HG02885 (cell line): Measurements from ENCODE around the gene CIROP.
A peak's percentile ranks its signal among the peaks of the same experiment; 100 is the strongest.

Experiments
- ATAC-seq: cut with Tn5 transposase; IDR thresholded peaks from one replicate; pipeline ENCODE4 v1.9.1; 2021; ENCODE audit warnings: mild to moderate bottlenecking; ENCODE audit not compliant: unreplicated experiment, poor library complexity

CIROP gene

DNA sequence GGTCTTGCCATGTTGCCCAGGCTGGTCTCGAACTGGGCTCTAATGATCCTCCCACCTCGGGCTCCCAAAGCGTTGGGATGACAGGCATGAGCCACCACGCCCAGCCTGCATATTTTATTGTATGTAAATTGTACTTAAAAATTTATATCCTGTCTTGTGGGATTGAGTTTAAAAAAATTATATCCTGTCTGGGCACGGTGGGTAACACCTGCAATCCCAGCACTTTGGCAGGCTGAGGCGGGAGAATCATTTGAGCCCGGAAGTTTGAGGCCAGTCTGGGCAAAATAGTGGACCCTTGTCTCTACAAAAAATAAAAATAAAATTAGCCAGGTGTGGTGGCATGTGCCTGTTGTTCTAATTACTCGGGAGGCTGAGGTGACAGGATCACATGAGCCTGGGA, 28.2 kb upstream of the CIROP start:
- no peak for ATAC-seq

DNA sequence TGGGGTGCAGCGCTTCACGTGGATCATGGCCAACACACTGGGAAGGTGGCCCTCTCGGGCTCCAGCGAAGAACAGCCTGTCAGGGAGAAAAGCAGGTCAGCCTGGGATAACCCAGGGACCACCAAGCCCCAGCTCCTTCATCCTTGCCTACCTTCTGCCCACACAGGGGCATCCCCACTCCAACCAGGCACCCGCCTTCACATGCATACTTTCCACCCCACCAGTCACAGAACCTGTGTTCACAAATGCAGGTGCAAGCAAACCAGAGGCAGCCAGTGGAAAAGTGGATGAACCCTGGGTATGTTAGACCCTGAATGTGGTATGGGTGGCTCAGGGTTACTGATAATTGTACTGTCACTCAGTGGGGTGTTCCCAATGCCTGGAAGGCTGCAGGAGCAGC, 26.7 kb upstream of the CIROP start:
- ATAC-seq = no peak

DNA sequence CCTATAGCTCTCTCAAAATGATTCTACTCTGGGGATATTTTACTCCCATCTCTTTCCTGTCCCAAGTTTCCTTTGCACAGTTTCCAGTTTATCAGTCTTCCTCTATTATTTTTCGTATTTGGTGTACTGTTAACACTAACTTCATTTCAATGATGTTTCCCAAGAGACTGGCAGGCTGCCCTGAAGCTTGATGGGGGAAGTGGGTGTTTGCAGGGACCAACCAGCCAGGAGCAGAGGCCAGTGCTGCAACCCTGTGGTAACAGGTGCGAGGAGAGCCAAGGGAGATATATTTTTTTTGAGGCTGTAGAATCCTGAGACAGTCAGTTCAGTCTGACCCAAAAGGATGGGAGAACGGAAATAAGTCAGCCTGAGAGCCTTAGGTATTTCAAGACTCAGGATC, 26.1 kb upstream of the CIROP start:
- no peak for ATAC-seq

DNA sequence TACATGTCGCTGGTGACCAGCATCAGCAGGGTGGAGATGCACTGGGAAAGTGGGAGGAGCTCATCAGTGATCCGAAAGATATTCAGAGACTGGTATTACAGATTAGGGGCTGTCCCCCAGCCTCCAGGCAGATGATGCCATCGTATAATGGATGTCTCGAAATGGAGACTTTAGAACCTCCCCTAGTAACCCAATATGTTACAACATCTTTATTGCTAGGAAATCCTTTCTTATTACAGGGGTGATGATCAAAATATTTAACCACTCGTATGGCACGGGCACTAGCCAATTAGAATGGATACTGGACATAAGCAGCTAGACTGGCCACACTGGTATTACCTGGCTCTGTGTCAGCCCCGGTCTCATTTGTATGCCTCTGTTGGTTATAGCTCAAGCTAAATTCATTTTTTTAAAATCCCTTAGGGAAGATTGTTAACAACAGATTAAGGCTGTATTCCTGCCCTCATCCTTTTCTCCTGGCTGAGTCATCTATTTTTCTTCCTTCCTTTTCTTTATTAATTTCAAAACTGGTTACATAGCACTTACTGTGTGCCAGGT, 25.0 kb upstream of the CIROP start:
- ATAC-seq = no peak

DNA sequence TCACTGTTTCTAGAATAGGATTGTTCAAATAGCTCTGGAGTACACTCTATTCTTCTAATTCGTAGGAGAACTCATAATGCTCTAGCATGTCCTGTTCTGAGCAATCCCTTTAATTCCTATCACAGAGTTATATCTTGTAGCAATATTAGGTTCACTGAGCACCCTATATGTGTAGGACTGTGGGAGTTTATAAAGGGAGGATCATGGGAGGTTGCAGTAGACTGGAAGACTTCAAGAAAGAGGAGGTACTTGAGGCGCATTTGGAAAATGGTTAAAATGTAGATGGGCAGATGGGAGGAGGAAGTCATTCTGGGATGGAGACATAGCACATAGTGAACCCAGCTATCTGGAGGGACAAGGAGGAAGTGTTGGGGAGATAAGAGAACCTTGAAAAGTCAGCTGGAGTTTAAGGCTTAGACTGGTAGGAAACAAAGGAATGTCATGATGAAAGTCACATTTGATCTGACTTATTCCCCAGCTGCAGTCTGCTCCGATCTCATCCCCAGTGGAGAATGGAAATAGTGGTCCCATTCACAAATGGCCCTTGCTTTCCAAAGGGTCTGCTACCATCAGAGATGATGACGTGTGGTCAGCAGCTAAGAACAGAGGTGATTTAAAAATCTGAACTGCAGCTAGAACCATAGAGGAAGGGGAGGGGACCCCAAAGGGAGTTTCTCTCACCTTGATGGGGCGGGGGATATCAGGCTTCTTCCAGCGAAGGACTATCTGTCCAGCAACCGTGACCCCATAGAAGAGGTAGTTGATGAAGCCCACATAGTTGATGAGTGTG, 24.4 kb upstream of the CIROP start:
- no peak for ATAC-seq

DNA sequence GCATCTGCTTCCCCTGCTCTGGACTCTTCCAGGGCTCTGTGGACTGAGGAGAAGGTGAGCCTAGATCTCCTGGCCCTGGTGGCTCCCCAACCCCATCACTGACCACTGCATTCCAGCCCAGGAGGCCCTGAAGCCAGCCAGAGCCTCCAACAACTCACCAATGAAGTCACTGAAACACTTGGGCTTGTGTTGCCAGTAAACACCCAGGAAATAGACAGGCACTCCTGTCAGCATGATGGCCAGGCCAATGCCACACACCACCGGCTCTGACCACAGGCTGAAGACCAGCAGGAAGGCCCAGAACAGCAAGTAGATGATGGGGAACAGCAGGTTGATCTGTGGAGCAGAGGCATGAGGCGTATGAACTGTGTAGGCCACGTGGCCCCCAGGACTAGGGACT, 23.1 kb upstream of the CIROP start:
- no peak for ATAC-seq

DNA sequence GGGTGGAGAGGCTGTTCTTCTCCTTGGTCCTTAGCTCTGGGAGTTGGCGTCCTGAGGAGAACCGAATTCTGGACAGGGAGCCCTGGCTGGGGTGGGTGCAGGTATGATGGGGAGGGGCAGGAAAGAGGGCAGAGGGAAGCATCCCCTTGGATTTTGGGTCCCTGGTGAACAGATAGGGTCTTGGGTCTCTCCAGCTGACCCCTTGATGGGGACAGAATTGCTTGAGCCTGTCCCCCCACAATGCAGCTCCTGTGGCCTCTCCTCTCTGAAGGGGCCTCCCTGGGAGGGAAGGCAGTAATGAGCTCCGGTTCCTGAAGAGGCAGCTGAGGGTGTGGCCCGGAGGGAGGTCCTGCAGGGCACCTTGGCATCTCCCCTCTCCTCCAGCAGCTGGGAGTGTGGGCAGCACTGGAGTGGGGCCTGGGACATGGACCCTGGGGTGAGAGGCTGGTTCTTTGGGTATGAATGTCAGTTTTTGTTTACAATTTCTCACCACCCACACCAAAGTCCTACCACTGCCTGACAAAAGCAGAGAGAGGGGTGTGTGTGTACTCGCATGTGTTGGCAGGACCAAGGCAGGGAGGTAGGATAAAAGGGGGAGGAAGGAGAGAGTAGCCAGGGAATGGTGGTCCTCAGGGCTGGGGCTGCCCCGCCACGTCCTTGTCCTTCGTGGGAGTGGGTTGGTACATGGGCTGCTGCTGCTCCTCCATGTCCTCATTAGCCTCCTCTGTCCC, 21.9 kb upstream of the CIROP start:
- no peak for ATAC-seq

DNA sequence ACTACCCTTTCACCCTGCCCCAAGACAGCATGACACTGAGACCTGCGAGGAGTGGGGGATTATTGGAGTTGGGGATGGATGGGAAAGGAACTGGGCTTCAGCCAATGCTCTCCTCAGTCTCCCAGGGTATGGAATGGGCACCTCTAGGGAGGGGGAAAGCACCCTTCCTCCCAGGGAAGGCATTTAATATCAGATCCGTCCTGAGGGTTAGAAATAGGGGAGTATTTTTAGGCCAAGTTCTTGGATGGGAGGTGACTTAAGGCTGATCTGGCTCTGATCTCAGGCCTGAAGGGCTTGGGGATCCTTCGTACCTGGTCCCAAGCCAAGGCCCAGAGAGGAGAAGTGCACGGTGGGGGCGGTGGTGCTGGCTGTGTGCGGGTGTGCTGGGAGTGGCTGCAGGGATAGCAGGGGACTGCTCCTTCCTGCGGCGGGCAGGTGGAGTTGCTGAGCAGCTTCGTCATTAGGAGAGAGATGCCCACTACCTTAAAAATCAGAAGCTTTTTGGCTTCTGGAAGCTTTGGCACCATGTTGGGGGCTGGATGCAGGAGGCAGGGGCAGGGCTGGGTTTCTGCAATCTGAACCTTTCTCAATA, 21.2 kb upstream of the CIROP start:
- ATAC-seq = no peak

DNA sequence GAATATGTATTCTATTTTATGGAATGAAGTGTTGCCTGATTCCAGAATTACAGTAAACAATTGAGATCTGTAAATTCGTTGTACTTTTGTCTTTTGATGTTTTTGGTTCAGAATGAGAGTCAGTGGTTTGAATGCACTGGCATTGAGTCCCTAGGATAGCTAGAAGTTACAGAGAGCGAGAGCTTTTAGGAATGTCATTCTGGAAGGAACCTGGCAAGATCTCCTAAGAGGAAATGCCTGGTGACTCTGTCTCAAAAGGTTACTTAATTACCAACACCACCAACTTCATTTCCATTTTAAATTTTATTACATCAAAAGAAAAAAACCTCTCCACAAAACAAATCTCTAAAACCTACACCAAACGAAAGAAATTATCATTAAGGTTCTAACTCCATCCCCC, 20.2 kb upstream of the CIROP start:
- no peak for ATAC-seq

DNA sequence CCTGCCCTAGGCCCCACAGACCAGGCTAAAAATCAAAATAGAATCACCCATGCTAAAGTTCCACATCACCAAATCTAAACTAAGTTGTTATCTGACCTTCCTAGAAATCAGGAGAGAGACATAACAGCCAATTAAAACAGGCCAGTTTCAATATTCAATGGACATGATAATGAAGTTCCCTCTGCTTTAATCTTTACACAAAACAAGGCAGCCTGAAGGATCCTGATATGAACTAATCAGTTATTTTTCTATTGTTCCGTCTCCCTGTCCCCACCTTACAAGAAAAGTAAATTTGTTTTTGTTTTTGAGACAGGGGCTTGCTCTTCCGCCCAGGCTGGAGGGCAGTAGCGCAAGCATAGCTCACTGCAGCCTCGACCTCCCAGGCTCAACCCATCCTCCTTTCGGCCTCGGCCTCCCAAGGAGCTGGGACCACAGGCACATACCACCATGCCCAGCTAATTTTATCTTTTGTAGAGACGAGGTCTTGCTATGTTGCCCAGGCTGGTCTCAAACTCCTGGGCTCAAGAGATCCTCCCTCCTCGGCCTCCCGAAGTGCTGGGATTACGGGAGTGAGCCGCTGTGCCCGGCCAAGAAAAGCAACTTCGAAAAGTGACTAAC, 19.7 kb upstream of the CIROP start:
- no peak for ATAC-seq

DNA sequence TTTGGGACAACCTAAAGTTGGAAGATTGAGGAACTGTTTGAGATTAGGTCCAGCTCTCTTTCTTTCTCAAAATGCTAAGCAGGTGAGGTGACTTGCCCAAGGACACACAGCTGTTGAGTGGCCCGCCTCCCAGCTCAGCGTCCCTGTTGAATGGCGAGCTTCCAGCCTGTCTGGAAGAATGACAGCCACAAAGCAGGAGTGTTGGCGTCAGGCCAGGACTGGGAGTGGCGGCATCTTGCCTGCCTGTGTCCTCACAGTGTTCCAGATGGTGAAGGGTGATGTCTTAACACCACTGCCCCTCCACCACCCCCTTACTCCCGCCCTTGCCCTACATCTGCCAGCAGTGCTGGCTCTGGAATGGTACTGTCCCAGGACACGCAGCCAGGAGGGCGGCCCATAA, 18.6 kb upstream of the CIROP start:
- no peak for ATAC-seq

DNA sequence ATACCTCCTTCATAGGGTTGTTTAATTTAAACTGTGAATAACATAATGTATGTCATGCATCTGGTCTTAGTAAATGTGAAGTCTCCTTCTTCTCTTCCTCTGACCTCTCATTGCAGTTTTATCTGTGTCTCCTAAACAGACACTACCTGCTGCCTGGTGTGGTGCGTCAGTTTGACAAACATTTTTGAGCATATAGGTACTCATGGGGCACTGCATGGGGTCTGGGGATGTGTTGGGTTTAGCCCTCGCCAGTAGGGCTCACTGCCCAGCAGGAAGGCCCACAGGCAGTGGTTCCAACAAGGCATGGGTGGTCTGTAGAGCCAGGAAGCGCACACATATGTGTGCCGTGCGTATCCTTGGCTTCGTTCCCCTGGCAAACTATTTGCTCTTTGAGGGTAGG, 17.3 kb upstream of the CIROP start:
- no peak for ATAC-seq

DNA sequence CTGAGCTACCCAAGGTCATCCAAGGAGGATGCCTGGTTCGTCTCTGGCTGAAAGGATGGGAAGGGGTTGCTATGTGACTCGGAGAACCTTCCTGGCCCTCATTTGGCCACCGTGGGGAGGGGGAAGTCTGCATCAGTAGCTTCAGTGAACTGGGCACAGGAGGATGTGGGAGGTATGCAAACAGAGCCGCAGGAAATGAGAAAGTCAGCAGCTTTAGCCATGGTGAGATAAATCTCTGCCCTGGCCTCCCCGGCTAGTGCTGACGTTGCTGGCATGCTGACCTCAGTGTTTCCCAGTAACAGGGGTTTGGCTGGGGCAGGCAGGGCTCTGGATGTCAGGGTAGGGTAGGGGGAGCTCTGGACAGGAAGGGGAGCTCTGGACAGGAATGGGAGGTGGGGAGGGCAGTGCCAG, 16.6 kb upstream of the CIROP start:
- peak; percentile 42 for ATAC-seq

DNA sequence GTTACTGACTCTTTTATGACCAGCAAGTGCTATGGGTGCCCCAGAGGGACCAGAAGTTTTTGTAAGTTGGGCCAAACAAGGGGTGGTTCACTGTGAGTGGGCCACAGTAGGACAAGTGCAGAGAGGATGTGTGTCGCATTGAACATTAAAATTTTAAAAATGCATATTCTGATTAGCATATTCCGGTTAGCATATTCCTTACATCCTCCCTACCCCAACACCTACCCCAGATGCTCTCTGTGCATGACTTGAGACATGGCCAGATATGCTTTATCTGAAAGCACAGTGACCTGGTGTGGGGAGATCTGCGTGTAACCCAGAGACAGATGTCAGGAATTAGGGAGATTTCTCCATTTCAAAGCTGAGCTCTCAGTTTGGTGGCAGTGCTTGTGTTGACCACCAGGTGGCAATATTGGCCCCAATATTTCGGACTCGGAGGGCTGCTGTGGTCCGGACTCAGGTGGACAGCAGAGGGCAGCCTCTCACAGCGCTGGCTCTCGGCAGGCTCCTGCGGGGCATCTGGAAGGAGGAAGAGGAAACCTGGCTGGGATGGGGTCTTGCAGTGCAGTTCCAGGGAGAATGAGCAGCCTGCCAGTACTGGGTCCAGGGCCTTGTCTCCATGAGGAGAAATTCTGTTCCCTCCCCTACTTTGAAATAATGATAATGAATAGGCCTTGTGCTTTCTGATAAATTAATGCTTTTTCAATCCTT, 15.9 kb upstream of the CIROP start:
- ATAC-seq = peak; percentile 88

DNA sequence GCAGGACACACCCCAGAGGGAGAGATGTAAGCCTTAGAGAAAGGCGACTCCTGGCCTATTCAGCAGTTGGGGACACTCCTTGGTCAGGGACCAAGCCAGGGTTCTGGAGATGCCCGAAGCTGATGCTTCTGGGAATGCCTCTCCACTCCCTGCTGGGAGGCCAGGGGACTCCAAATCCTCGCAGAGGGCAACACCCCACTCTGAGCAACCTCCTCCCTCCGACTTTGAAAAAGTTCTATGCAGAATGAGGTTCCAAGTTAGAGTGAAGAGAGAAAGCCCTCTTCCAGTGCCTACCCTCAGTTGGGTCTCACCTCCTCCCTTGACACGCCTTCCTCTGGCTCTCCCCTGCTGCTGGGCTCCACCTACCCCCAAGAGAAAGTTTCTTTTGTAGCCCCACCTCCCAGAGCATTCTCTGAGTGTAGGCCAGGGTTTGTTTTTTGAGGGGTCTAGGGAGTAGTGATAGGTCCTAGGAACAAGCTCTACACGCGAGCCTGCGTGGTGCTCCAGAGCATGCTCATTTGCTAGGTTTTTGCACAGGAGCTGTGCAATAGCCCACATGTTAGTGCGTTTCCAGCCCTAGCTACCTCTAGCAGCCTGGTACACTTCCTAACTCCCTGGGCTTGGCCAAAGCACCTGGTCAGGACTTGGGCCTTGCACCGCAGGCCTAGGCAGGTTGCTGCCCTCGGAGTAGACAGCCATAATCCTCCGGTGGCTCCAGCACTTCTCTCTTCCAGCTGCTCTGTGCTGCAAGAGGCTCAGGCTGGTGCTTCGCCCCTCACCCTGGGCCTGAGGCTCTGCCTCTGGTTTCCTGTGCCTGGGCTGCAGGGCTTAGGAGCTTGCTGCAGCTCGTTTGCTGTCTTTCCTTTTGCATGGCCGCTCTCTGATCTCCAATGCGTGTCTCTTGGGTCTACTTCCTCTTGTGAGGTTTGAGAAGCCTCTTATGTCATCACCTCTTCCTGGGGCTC, 14.9 kb upstream of the CIROP start:
- no peak for ATAC-seq

DNA sequence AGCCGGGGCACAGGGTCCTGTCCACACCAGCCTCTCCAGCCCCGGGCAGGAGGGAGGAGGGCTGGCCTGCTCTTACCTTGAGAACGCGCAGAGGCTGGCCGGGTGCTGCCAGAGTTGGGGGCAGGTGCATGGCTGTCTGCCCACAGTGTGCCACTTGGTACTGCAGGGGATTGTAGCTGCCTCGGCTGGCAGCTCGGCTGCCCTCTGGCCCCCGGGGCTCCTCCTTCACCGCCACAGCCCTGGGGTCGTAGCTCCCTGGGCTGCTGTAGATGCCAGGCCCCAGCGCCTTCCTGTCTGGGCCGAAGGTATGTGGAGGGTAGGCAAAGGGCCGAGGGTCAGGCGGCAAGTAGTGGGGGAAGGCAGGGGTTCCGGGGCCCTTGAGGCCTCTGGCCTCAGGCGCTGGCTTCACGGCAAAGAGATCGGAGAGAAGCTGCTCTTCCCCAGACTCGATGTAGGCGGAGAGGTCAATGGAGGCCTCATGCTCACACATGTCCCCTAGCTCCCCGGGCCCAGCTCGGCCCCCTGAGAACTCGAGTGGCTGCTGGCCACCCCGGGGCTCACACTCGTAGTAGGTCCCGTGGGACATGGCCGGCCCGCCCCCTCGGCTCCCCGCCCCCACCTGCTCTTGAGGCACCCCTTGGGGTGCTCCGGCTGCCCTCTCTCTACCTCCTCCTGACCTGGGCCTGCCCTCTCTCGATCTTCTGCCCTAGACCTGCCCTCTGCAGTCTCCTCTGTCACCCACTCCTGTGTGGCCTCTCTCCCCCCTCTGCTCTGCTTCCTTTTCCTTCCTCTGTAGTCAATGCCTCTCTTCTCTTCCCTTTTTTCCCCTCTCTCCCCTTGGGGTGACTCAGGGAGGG, 13.9 kb upstream of the CIROP start, which contains the start of gene CEBPE:
Gene CEBPE (minus strand): TSS at position 750 of the 857 bp plus-strand sequence. CDS start 164 bp downstream, at position 586.
- no peak for ATAC-seq

DNA sequence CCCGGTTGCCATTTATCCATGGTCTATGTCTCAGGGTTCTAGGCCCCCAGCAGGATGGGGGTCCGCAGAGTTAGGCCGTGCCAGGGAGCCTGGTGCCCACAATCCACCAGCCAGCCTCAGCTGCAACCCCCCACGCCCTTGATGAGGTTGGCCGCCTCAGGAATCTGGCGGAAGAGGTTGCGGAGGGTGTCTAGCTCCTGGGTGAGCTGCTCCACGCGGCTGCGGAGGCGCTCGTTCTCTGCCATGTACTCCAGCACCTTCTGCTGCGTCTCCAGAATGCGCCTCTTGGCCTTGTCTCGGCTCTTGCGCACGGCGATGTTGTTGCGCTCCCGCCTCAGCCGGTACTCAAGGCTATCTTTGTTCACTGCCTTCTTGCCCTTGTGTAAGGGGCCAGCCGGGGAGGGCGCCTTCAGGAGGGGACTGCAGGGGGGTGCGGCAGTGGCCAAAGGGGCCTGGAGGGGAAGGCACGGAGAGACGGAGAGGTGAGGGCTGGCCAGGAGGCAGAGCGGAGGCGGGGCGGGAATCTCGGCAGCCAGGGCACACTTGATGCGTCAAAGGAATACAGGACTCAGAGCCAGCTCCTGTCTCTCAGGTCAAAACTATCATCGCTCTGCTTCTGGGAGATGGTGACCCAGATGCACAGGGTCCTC, 12.7 kb upstream of the CIROP start:
- ATAC-seq = no peak

DNA sequence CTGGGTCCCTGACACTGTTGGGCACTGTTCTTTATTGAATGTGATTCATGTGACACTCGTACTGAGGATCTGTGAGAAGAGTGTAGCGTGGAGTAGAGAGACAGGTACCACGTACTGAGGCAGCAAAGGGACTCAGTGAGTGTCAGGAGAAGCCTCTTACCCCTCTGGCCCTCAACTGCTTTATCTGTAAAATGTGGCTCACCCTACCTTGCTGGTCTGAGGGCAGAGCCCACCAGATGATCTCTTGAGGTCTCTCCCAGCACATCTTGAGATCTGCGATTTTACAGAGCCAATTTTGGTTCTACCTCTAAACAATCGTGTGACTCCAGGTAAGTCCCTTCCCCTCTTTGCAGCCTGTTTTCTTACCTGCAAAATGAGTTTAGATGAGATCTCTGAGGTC, 11.1 kb upstream of the CIROP start:
- ATAC-seq = no peak
